Muscle layer of colon (tissue), 2 donors: ENCODE measurements around the gene UBAC2.
"Not testable (repeated sequence)": the region's sequence is repeated elsewhere in the genome, so short reads cannot be mapped to it uniquely, and the experiment has no call there.

Experiments
- H3K27ac ChIP-seq: one replicate; pipeline ENCODE4 v1.7.0; 2013; ENCODE audit warnings: low read depth, mild to moderate bottlenecking, low read length, moderate library complexity
- H3K27me3 ChIP-seq, 2 donors: one replicate each; pipeline ENCODE4 v1.7.0; 2013; ENCODE audit warnings: low read length in 2 of 2, mild to moderate bottlenecking in 2 of 2; ENCODE audit not compliant: insufficient read depth in 2 of 2, control insufficient read depth in 1 of 2
- H3K36me3 ChIP-seq: one replicate; pipeline ENCODE4 v1.7.0; 2013; ENCODE audit warnings: mild to moderate bottlenecking, low read length; ENCODE audit not compliant: insufficient read depth
- H3K4me1 ChIP-seq: one replicate; pipeline ENCODE4 v1.7.0; 2013; ENCODE audit warnings: mild to moderate bottlenecking, low read length; ENCODE audit not compliant: insufficient read depth
- H3K4me3 ChIP-seq, 2 donors: one replicate each; pipeline ENCODE4 v1.7.0; 2013; ENCODE audit warnings: low read length in 2 of 2, low read depth in 1 of 2, mild to moderate bottlenecking in 1 of 2, moderate library complexity in 1 of 2
- H3K9ac ChIP-seq: one replicate; pipeline ENCODE4 v1.7.0; 2013; ENCODE audit warnings: low read length
- H3K9me3 ChIP-seq: one replicate; pipeline ENCODE4 v1.7.0; 2013; ENCODE audit warnings: mild to moderate bottlenecking, low read length
- donor health status: abdominal sarcoma.
- donor health status: Adenocarcinoma of cecum.

UBAC2 gene

GRCh38 chr13:99206226-99206625 lies 5.6 kb downstream of the UBAC2 start:
- no peak overlapping the region for H3K4me3 ChIP-seq
- H3K4me1 ChIP-seq = peaks cover 8% of the 10 kb centered on the region

GRCh38 chr13:99206873-99207272 lies 6.2 kb downstream of the UBAC2 start:
- peaks cover 3% of the 10 kb centered on the region for H3K36me3 ChIP-seq
- H3K4me1 ChIP-seq = peaks cover 8% of the 10 kb centered on the region
- no peak overlapping the region for H3K27ac ChIP-seq
- no peak overlapping the region for H3K4me3 ChIP-seq
- no peak overlapping the region for H3K9ac ChIP-seq
- no peaks in the 10 kb centered on the region for H3K27me3 ChIP-seq
- H3K9me3 ChIP-seq = no peaks in the 10 kb centered on the region

More at GRCh38 chr13:99206226-99206625, 5.6 kb downstream of the UBAC2 start:
- no peak overlapping the region for H3K27ac ChIP-seq
- peaks cover 3% of the 10 kb centered on the region for H3K36me3 ChIP-seq
- no peaks in the 10 kb centered on the region for H3K9me3 ChIP-seq
- H3K9ac ChIP-seq = no peak overlapping the region
- no peaks in the 10 kb centered on the region for H3K27me3 ChIP-seq

GRCh38 chr13:99207511-99207910 lies 6.9 kb downstream of the UBAC2 start:
- peaks cover 2% of the 10 kb centered on the region for H3K4me1 ChIP-seq
- no peak overlapping the region for H3K9ac ChIP-seq
- peaks cover 3% of the 10 kb centered on the region for H3K36me3 ChIP-seq
- no peaks in the 10 kb centered on the region for H3K9me3 ChIP-seq
- H3K27ac ChIP-seq = no peak overlapping the region
- H3K4me3 ChIP-seq = no peak overlapping the region
- no peaks in the 10 kb centered on the region for H3K27me3 ChIP-seq

- Histone ChIP-seq H3K36me3 (peaks cover 3% of the 10 kb centered on the region), H3K4me3 (no peak overlapping the region), H3K27me3 (no peaks in the 10 kb centered on the region), H3K4me1 (no peaks in the 10 kb centered on the region), H3K9ac (no peak overlapping the region), H3K9me3 (no peaks in the 10 kb centered on the region), H3K27ac (no peak overlapping the region)
Measured at GRCh38 chr13:99208185-99208584, 7.5 kb downstream of the UBAC2 start.

- H3K4me1 ChIP-seq = peaks cover under 1% of the 10 kb centered on the region
- no peaks in the 10 kb centered on the region for H3K27me3 ChIP-seq
- no peak overlapping the region for H3K27ac ChIP-seq
- H3K9ac ChIP-seq = no peak overlapping the region
- H3K9me3 ChIP-seq = no peaks in the 10 kb centered on the region
- H3K4me3 ChIP-seq = no peak overlapping the region
- H3K36me3 ChIP-seq = peaks cover 3% of the 10 kb centered on the region
Measured at GRCh38 chr13:99208845-99209527, 8.3 kb downstream of the UBAC2 start.

GRCh38 chr13:99210627-99211026 lies 10.0 kb downstream of the UBAC2 start:
- not testable (repeated sequence) for H3K36me3 ChIP-seq, H3K4me3 ChIP-seq, H3K9me3 ChIP-seq, H3K27ac ChIP-seq, H3K27me3 ChIP-seq, H3K9ac ChIP-seq, H3K4me1 ChIP-seq

- Histone ChIP-seq H3K27me3 (no peaks in the 10 kb centered on the region), H3K9me3 (no peaks in the 10 kb centered on the region), H3K4me3 (no peak overlapping the region), H3K27ac (no peak overlapping the region), H3K4me1 (peaks cover 4% of the 10 kb centered on the region), H3K9ac (no peak overlapping the region), H3K36me3 (peaks cover 7% of the 10 kb centered on the region)
Measured at GRCh38 chr13:99211421-99212035, 10.9 kb downstream of the UBAC2 start.

GRCh38 chr13:99214232-99214631 lies 13.6 kb downstream of the UBAC2 start:
- Histone ChIP-seq H3K27me3 (no peaks in the 10 kb centered on the region), H3K36me3 (peaks cover 5% of the 10 kb centered on the region), H3K9ac (no peak overlapping the region), H3K4me1 (peaks cover 16% of the 10 kb centered on the region), H3K27ac (no peak overlapping the region), H3K9me3 (no peaks in the 10 kb centered on the region), H3K4me3 (no peak overlapping the region)

- no peaks in the 10 kb centered on the region for H3K9me3 ChIP-seq
- no peak overlapping the region for H3K27ac ChIP-seq
- no peak overlapping the region for H3K4me3 ChIP-seq
- H3K36me3 ChIP-seq = peaks cover 4% of the 10 kb centered on the region
- peaks cover 16% of the 10 kb centered on the region for H3K4me1 ChIP-seq
- H3K9ac ChIP-seq = no peak overlapping the region
- no peaks in the 10 kb centered on the region for H3K27me3 ChIP-seq
Measured at GRCh38 chr13:99214731-99215130, 14.1 kb downstream of the UBAC2 start.

- H3K27me3 ChIP-seq = no peaks in the 10 kb centered on the region
- peaks cover 4% of the 10 kb centered on the region for H3K36me3 ChIP-seq
- H3K9me3 ChIP-seq = no peaks in the 10 kb centered on the region
- H3K27ac ChIP-seq = no peak overlapping the region
- H3K4me1 ChIP-seq = peaks cover 16% of the 10 kb centered on the region
- no peak overlapping the region for H3K9ac ChIP-seq
- no peak overlapping the region for H3K4me3 ChIP-seq
Measured at GRCh38 chr13:99215184-99215830, 14.7 kb downstream of the UBAC2 start.

- Histone ChIP-seq H3K4me1 (peaks cover 16% of the 10 kb centered on the region), H3K27ac (no peak overlapping the region), H3K4me3 (no peak overlapping the region), H3K27me3 (no peaks in the 10 kb centered on the region), H3K9ac (no peak overlapping the region), H3K9me3 (no peaks in the 10 kb centered on the region), H3K36me3 (peaks cover 4% of the 10 kb centered on the region)
Measured at GRCh38 chr13:99217461-99218110, 16.9 kb downstream of the UBAC2 start.
